HL-60/S4 treated with retinoic acid at 250 ng/mL for 4 days and 3 days (cell line): ENCODE measurements around the gene HSPG2.

ENCODE experiments used
- in situ Hi-C: fragments of 300-500 bp; cut with MboI; formaldehyde crosslinking; loops from 2 replicates; pipeline ENCODE4 v1.7.0; 2022; ENCODE audit warnings: low sequenced_read_pairs

Gene HSPG2

GRCh38 chr1:21867451-21867996 lies 69.6 kb downstream of the HSPG2 start:
- in situ Hi-C loops = no loop called here

- in situ Hi-C loops = no loop called here
Observed at GRCh38 chr1:21866707-21867043, 70.4 kb downstream of the HSPG2 start.

- in situ Hi-C loops = no loop called here
Observed at GRCh38 chr1:21865943-21866706, 71.0 kb downstream of the HSPG2 start.

GRCh38 chr1:21865609-21865942 lies 71.5 kb downstream of the HSPG2 start:
- in situ Hi-C loops = no loop called here

- in situ Hi-C loops = no loop called here
Observed at GRCh38 chr1:21864730-21865129, 72.4 kb downstream of the HSPG2 start.

GRCh38 chr1:21863981-21864380 lies 73.1 kb downstream of the HSPG2 start:
- in situ Hi-C loops = no loop called here

GRCh38 chr1:21861602-21862429 lies 75.3 kb downstream of the HSPG2 start:
- in situ Hi-C loops = no loop called here

GRCh38 chr1:21860971-21861370 lies 76.1 kb downstream of the HSPG2 start:
- in situ Hi-C loops = no loop called here

- in situ Hi-C loops = no loop called here
Observed at GRCh38 chr1:21859669-21860179, 77.4 kb downstream of the HSPG2 start.

GRCh38 chr1:21857840-21858670 lies 79.1 kb downstream of the HSPG2 start:
- in situ Hi-C loops = no loop called here

GRCh38 chr1:21857142-21857839 lies 79.8 kb downstream of the HSPG2 start:
- in situ Hi-C loops = no loop called here

- in situ Hi-C loops = no loop called here
Observed at GRCh38 chr1:21855257-21856096, 81.6 kb downstream of the HSPG2 start.

GRCh38 chr1:21854751-21855131 lies 82.4 kb downstream of the HSPG2 start:
- in situ Hi-C loops = no loop called here

GRCh38 chr1:21854090-21854750 lies 82.9 kb downstream of the HSPG2 start:
- in situ Hi-C loops = no loop called here

- in situ Hi-C loops = no loop called here
Observed at GRCh38 chr1:21853131-21853427, 84.0 kb downstream of the HSPG2 start.

- in situ Hi-C loops = no loop called here
Observed at GRCh38 chr1:21852282-21853130, 84.6 kb downstream of the HSPG2 start.

- in situ Hi-C loops = no loop called here
Observed at GRCh38 chr1:21851430-21852250, 85.5 kb downstream of the HSPG2 start.
